H9 (cell line): ENCODE results near the gene CMSS1. TPM values are rescaled to one million over a fixed set of nuclear protein-coding genes. Genes with fewer than 3 reads are reported as not detected.

ENCODE experiments used
- DNase-seq: peaks from one replicate; pipeline ENCODE4 v3.0.0-alpha.2; 2017
- H2AFZ ChIP-seq: one replicate; pipeline ENCODE4 v1.6.1; 2013; ENCODE audit warnings: mild to moderate bottlenecking, low read length, control low read depth, moderate library complexity
- H2AK5ac ChIP-seq: 2 replicates; pipeline ENCODE4 v1.6.1; 2013; ENCODE audit warnings: low read length, control low read depth, mixed read lengths; ENCODE audit not compliant: insufficient read length
- H2BK120ac ChIP-seq: one replicate; pipeline ENCODE4 v1.6.1; 2013; ENCODE audit warnings: low read depth, mild to moderate bottlenecking, low read length, control low read depth, inconsistent platforms; ENCODE audit not compliant: poor library complexity, severe bottlenecking
- H2BK12ac ChIP-seq: 2 replicates; pipeline ENCODE4 v1.6.1; 2013; ENCODE audit warnings: low read length, control low read depth, mixed read lengths, low read depth; ENCODE audit not compliant: insufficient read length
- H2BK15ac ChIP-seq: 2 replicates; pipeline ENCODE4 v1.6.1; 2013; ENCODE audit warnings: low read depth, low read length, control low read depth
- H2BK20ac ChIP-seq: one replicate; pipeline ENCODE4 v1.6.1; 2013; ENCODE audit warnings: low read depth, mild to moderate bottlenecking, low read length, control low read depth, inconsistent platforms; ENCODE audit not compliant: poor library complexity, severe bottlenecking
- H2BK5ac ChIP-seq: 2 replicates; pipeline ENCODE4 v1.6.1; 2013; ENCODE audit warnings: low read length, control low read depth, mixed read lengths; ENCODE audit not compliant: insufficient read length
- H3K14ac ChIP-seq: 2 replicates; pipeline ENCODE4 v1.6.1; 2013; ENCODE audit warnings: low read length, control low read depth; ENCODE audit not compliant: insufficient read depth
- H3K18ac ChIP-seq: 2 replicates; pipeline ENCODE4 v1.6.1; 2013; ENCODE audit warnings: low read depth, mild to moderate bottlenecking, mixed read lengths, low read length, control low read depth; ENCODE audit not compliant: insufficient read length
- H3K23ac ChIP-seq: 2 replicates; pipeline ENCODE4 v1.6.1; 2013; ENCODE audit warnings: low read length, control low read depth, mixed read lengths, low read depth; ENCODE audit not compliant: insufficient read length
- H3K23me2 ChIP-seq: 2 replicates; pipeline ENCODE4 v1.6.1; 2013; ENCODE audit warnings: low read depth, mild to moderate bottlenecking, mixed read lengths, low read length, control low read depth; ENCODE audit not compliant: insufficient read length, poor library complexity, severe bottlenecking
- H3K27ac ChIP-seq: 2 replicates; pipeline ENCODE4 v1.5.1; 2013; ENCODE audit warnings: low read length, control low read depth, mixed read lengths, low read depth; ENCODE audit not compliant: insufficient read length
- H3K27me3 ChIP-seq: 2 replicates; pipeline ENCODE4 v1.6.1; 2013; ENCODE audit warnings: low read length, control low read depth, inconsistent platforms; ENCODE audit not compliant: insufficient read depth
- H3K4ac ChIP-seq: 2 replicates; pipeline ENCODE4 v1.6.1; 2013; ENCODE audit warnings: low read depth, mild to moderate bottlenecking, control low read depth, inconsistent platforms, low read length, moderate library complexity
- H3K4me1 ChIP-seq: 2 replicates; pipeline ENCODE4 v1.6.1; 2013; ENCODE audit warnings: low read length, control low read depth, inconsistent platforms; ENCODE audit not compliant: insufficient read depth
- H3K4me2 ChIP-seq: 2 replicates; pipeline ENCODE4 v1.6.1; 2013; ENCODE audit warnings: low read length, control low read depth, mixed read lengths; ENCODE audit not compliant: insufficient read length, insufficient read depth
- H3K56ac ChIP-seq: 2 replicates; pipeline ENCODE4 v1.6.1; 2013; ENCODE audit warnings: low read depth, mild to moderate bottlenecking, mixed read lengths, low read length, control low read depth; ENCODE audit not compliant: insufficient read length
- H3K79me1 ChIP-seq: 2 replicates; pipeline ENCODE4 v1.6.1; 2013; ENCODE audit warnings: low read depth, mild to moderate bottlenecking, moderate library complexity, low read length, control low read depth, inconsistent platforms; ENCODE audit not compliant: insufficient read depth, poor library complexity, severe bottlenecking
- H3K79me2 ChIP-seq: 2 replicates; pipeline ENCODE4 v1.6.1; 2013; ENCODE audit warnings: low read length, control low read depth, inconsistent platforms; ENCODE audit not compliant: insufficient read depth
- H3K9ac ChIP-seq: 2 replicates; pipeline ENCODE4 v1.6.1; 2013; ENCODE audit warnings: low read length, control low read depth, mixed read lengths; ENCODE audit not compliant: insufficient read length; ENCODE audit errors: extremely low read depth
- H3K9me3 ChIP-seq: one replicate; pipeline ENCODE4 v1.6.1; 2013; ENCODE audit warnings: low read depth, low read length, inconsistent platforms; ENCODE audit not compliant: control insufficient read depth
- H3T11ph ChIP-seq: one replicate; pipeline ENCODE4 v1.6.1; 2013; ENCODE audit warnings: mild to moderate bottlenecking, low read length, control low read depth, inconsistent platforms
- H4K20me1 ChIP-seq: one replicate; pipeline ENCODE4 v1.6.1; 2013; ENCODE audit not compliant: control insufficient read depth, insufficient read length, insufficient read depth
- H4K5ac ChIP-seq: 2 replicates; pipeline ENCODE4 v1.6.1; 2013; ENCODE audit warnings: low read depth, mild to moderate bottlenecking, mixed read lengths, low read length, control low read depth; ENCODE audit not compliant: insufficient read length
- H4K8ac ChIP-seq: replicated peaks from 2 replicates; pipeline ENCODE4 v1.6.1; 2013; ENCODE audit warnings: low read length, control low read depth, mixed read lengths, low read depth; ENCODE audit not compliant: insufficient read length
- H4K91ac ChIP-seq: 2 replicates; pipeline ENCODE4 v1.6.1; 2013; ENCODE audit warnings: low read depth, mild to moderate bottlenecking, moderate library complexity, mixed read lengths, low read length, control low read depth; ENCODE audit not compliant: insufficient read length
- H3K27ac Mint-ChIP-seq, 3 experiments: 2 replicates in 2 of 3; 3 replicates in 1 of 3; pipeline ENCODE4 v1.8.0; 2020 to 2021; ENCODE audit warnings: mixed read lengths in 3 of 3, mild to moderate bottlenecking in 1 of 3, moderate library complexity in 1 of 3
- H3K27me3 Mint-ChIP-seq: 2 replicates; pipeline ENCODE4 v1.8.0; 2021; ENCODE audit warnings: low read depth, mild to moderate bottlenecking, moderate library complexity, mixed read lengths
- H3K36me3 Mint-ChIP-seq, 3 experiments: 2 replicates in 2 of 3; 3 replicates in 1 of 3; pipeline ENCODE4 v1.8.0; 2020 to 2021; ENCODE audit warnings: low read depth in 3 of 3, mixed read lengths in 3 of 3; ENCODE audit not compliant: insufficient read depth in 1 of 3
- H3K4me1 Mint-ChIP-seq, 2 experiments: 2 replicates each; pipeline ENCODE4 v1.8.0; 2020; ENCODE audit warnings: mixed read lengths in 2 of 2
- H3K4me3 Mint-ChIP-seq, 2 experiments: 2 replicates in 1 of 2; 3 replicates in 1 of 2; pipeline ENCODE4 v1.8.0; 2020 to 2021; ENCODE audit warnings: mild to moderate bottlenecking in 2 of 2, mixed read lengths in 2 of 2, moderate library complexity in 1 of 2
- H3K9me3 Mint-ChIP-seq, 2 experiments: 2 replicates in 1 of 2; 3 replicates in 1 of 2; pipeline ENCODE4 v1.8.0; 2020; ENCODE audit warnings: mild to moderate bottlenecking in 2 of 2, mixed read lengths in 2 of 2, moderate library complexity in 1 of 2
- CTCF ChIP-seq: fragments of 200-600 bp; sonication (generic); conservative IDR thresholded peaks from 3 replicates; pipeline ENCODE4 v1.8.0; 2021; ENCODE audit warnings: antibody characterized with exemption, mild to moderate bottlenecking
- total RNA-seq: library from RNA; stranded (reverse); gene quantifications from 2 replicates; pipeline ENCODE4 v1.2.1, GENCODE V29; 2021

Gene CMSS1
- total RNA-seq, 1 experiment from 2014 or later = 61.8 TPM

- Histone ChIP-seq H4K5ac (no peak overlapping the region), H3K4me2 (no peak overlapping the region), H2BK120ac (no peak overlapping the region), H3K14ac (no peak overlapping the region), H2AFZ (no peak overlapping the region), H3K4ac (no peak overlapping the region), H2BK5ac (no peak overlapping the region), H3K23me2 (no peaks in the 10 kb centered on the region), H3K56ac (no peak overlapping the region), H4K8ac (no peak overlapping the region), H3K4me1 (no peaks in the 10 kb centered on the region; the same call in 1 of the 2 replicates), H3K9me3 (no peaks in the 10 kb centered on the region), H4K91ac (no peak overlapping the region), H3K9ac (no peak overlapping the region), H4K20me1 (no peaks in the 10 kb centered on the region), H2BK15ac (no peak overlapping the region), H3K79me2 (no peaks in the 10 kb centered on the region), H2BK20ac (no peak overlapping the region), H3K18ac (no peak overlapping the region), H3T11ph (no peak overlapping the region), H2AK5ac (no peak overlapping the region), H3K27ac (no peak overlapping the region), H3K79me1 (no peaks in the 10 kb centered on the region), H2BK12ac (no peak overlapping the region), H3K27me3 (no peaks in the 10 kb centered on the region), H3K23ac (no peak overlapping the region)
- Mint-ChIP-seq H3K27ac (no peak overlapping the region), H3K36me3 (no peaks in the 10 kb centered on the region), H3K9me3 (no peaks in the 10 kb centered on the region), H3K4me1 (peaks cover 11 to 13% of the 10 kb centered on the region in 2 experiments; a peak in 2 of 4 replicates), H3K4me3 (no peak overlapping the region), H3K27me3 (no peaks in the 10 kb centered on the region)
- no peak for DNase-seq
- no peak for TF ChIP-seq CTCF
These were observed 134.0 kb downstream of the CMSS1 start for GRCh38 chr3:99951701-99952100.
